Panc1 (cell line): ENCODE results near the gene ZBTB9. TPM values are rescaled to one million over a fixed set of nuclear protein-coding genes. Genes with fewer than 3 reads are reported as not detected.

Experiments
- ATAC-seq: fragments of 200-7000 bp; cut with Tn5 transposase; 2 replicates; pipeline ENCODE4 v1.9.1; 2020; ENCODE audit warnings: mild to moderate bottlenecking, moderate library complexity
- BruUV-seq: library from RNA; stranded (reverse); fragments of 400-500 nt; replicated peaks from 2 replicates; lab custom pipeline; 2021; lab: Mats Ljungman, UMichigan
- CTCF ChIA-PET: fragments of 300-600 bp; sonication (Branson Sonifier 250); formaldehyde crosslinking; loops from one replicate; lab custom pipeline; 2022; ENCODE audit warnings: antibody characterized with exemption; lab: Charles Lee
- POLR2A ChIA-PET: fragments of 300-600 bp; sonication (Branson Sonifier 250); formaldehyde crosslinking; loops from one replicate; lab custom pipeline; 2022; ENCODE audit warnings: antibody characterized with exemption; lab: Charles Lee
- DNase-seq: peaks from one replicate; pipeline ENCODE4 v3.0.0-alpha.2; 2010; ENCODE audit warnings: low read depth, low spot score
- H3K27ac ChIP-seq: 2 replicates; pipeline ENCODE4 v1.5.1; 2011; ENCODE audit warnings: mild to moderate bottlenecking, low read length, inconsistent platforms
- H3K27me3 ChIP-seq: fragments of 200-500 bp; sonication (Bioruptor generic); 2 replicates; pipeline ENCODE4 v1.6.0; 2014; ENCODE audit warnings: low read length, inconsistent platforms; ENCODE audit not compliant: control insufficient read depth, insufficient read depth
- H3K36me3 ChIP-seq: fragments of 200-500 bp; sonication (Bioruptor generic); 2 replicates; pipeline ENCODE4 v1.5.1; 2014; ENCODE audit warnings: inconsistent platforms, mild to moderate bottlenecking, low read length, moderate library complexity; ENCODE audit not compliant: control insufficient read depth, insufficient read depth
- H3K4me1 ChIP-seq: 2 replicates; pipeline ENCODE4 v1.5.1; 2011; ENCODE audit warnings: inconsistent platforms, mild to moderate bottlenecking, low read length, moderate library complexity; ENCODE audit not compliant: control insufficient read depth, insufficient read depth
- H3K4me3 ChIP-seq, 2 experiments: 2 replicates each; pipeline ENCODE4 v1.5.1; 2011 to 2012; ENCODE audit warnings: low read depth in 2 of 2, low read length in 2 of 2, mild to moderate bottlenecking in 2 of 2, inconsistent platforms in 1 of 2, moderate library complexity in 1 of 2
- H3K9me3 ChIP-seq: fragments of 200-500 bp; sonication (Bioruptor generic); 2 replicates; pipeline ENCODE4 v1.5.1; 2014; ENCODE audit warnings: low read depth, mild to moderate bottlenecking, inconsistent platforms, low read length, moderate library complexity; ENCODE audit not compliant: control insufficient read depth, insufficient read depth
- POLR2AphosphoS5 ChIP-seq: IDR thresholded peaks from 2 replicates; pipeline ENCODE4 v1.6.1; 2012; ENCODE audit warnings: mild to moderate bottlenecking, low read depth, low read length, moderate library complexity
- REST ChIP-seq, 2 experiments: IDR thresholded peaks; 2 replicates each; pipeline ENCODE4 v1.6.1; 2011 to 2012; ENCODE audit warnings: low read depth in 2 of 2, control low read depth in 1 of 2, low read length in 1 of 2, mild to moderate bottlenecking in 1 of 2, moderate library complexity in 1 of 2; ENCODE audit not compliant: insufficient read depth in 1 of 2
- SIN3A ChIP-seq: IDR thresholded peaks from 2 replicates; pipeline ENCODE4 v1.6.1; 2012; ENCODE audit warnings: low read depth, mild to moderate bottlenecking, low read length, moderate library complexity, borderline replicate concordance; ENCODE audit not compliant: insufficient read depth
- TCF7L2 ChIP-seq: IDR thresholded peaks from 2 replicates; pipeline ENCODE4 v1.6.1; 2011; ENCODE audit warnings: mild to moderate bottlenecking, low read depth, low read length, inconsistent platforms
- in situ Hi-C: cut with HindIII; loops from 2 replicates; pipeline ENCODE4 v1.10.0; 2016; ENCODE audit warnings: low sequenced_read_pairs, low pct_unique_long_range_greater_than_20kb
- intact Hi-C: fragments of 100-400 bp; cut with micrococcal nuclease; formaldehyde crosslinking; loops from one replicate; pipeline ENCODE4 v1.10.0; 2022; ENCODE audit not compliant: unreplicated experiment
- total RNA-seq: library from RNA; stranded (reverse); gene quantifications from one replicate; pipeline ENCODE4 v1.2.1, GENCODE V29; 2021; ENCODE audit not compliant: unreplicated experiment
- TF ChIP-seq, protein P1 (sequence below): fragments of 450-650 bp; IDR thresholded peaks from 2 replicates; pipeline ENCODE4 v1.5.1; 2017; ENCODE audit warnings: mild to moderate bottlenecking

ZBTB9 gene
- total RNA-seq, 1 experiment from 2014 or later = 17.6 TPM

GRCh38 chr6:33410711-33411631 is 43.4 kb upstream of the ZBTB9 start, which contains the start of gene PHF1:
PHF1 (plus strand) TSS chr6:33411014; CDS start chr6:33412264, 1,250 bp downstream.
- CTCF ChIA-PET = interaction anchor here (0.6 to 0.9 kb wide), 3 partner anchors 15 to 735 kb away, joined by 4 to 11 read pairs (median 7); no protein-coding TSS in a partner anchor
- H3K4me1 ChIP-seq = peaks cover 29% of the 10 kb centered on the region
- POLR2A ChIA-PET = interaction anchor here (0.6 to 0.7 kb wide), 3 partner anchors 15 to 437 kb away, joined by 3 to 7 read pairs (median 4); no protein-coding TSS in a partner anchor
- ATAC-seq (peak; percentile 55), DNase-seq (no peak)
- H3K36me3 ChIP-seq = peaks cover 9% of the 10 kb centered on the region
- intact Hi-C loops (no loop called here), in situ Hi-C loops (no loop called here)
- H3K27ac ChIP-seq = peak within 1 kb of the TSS; percentile 93
- H3K27me3 ChIP-seq = no peaks in the 10 kb centered on the region
- no peaks in the 10 kb centered on the region for H3K9me3 ChIP-seq
- peak within 1 kb of the TSS; percentile 67 to 83 for H3K4me3 ChIP-seq
- no TSS peak for BruUV-seq
- TF ChIP-seq REST (IDR thresholded peaks at IDR 0.05; ENCODE audit: insufficient read depth in 1 of 2, low read depth in 2 of 2, low read length in 1 of 2) = no peak
- TF ChIP-seq SIN3A = peak; percentile 58; the same call in 1 of the 2 replicates

DNA sequence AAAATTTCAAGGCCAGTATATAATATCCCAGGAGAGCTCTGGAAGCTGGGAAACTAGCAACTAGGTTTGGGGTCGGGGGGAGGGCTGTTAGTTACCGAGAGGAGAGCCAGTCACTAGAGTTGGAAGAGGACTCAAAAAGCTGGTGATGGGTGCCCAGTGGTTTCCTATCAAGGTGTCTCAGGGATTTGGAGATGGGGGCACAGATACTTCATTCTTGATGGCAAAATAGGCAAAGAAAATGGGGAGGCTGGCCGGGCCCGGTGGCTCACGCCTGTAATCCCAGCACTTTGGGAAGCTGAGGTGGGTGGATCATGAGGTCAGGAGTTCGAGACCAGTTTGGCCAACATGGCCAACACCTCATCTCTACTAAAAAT is 42.8 kb upstream of the ZBTB9 start:
- ChIA-PET POLR2A (no interaction called here), CTCF (interaction anchor here (0.6 to 0.9 kb wide), 3 partner anchors 14 to 734 kb away, joined by 4 to 7 read pairs (median 5); no protein-coding TSS in a partner anchor)
- DNase-seq (no peak), ATAC-seq (no peak)
- Histone ChIP-seq H3K27ac (peak overlapping the region; percentile 67), H3K4me1 (peaks cover 36% of the 10 kb centered on the region), H3K4me3 (peak overlapping the region; percentile 67 to 83), H3K36me3 (peaks cover 9% of the 10 kb centered on the region), H3K9me3 (no peaks in the 10 kb centered on the region), H3K27me3 (no peaks in the 10 kb centered on the region)
- TF ChIP-seq REST (IDR thresholded peaks at IDR 0.05; ENCODE audit: insufficient read depth in 1 of 2, low read depth in 2 of 2, low read length in 1 of 2) (no peak), POLR2AphosphoS5 (no peak), SIN3A (no peak), TCF7L2 (no peak)
- TF ChIP-seq, protein P1, sequence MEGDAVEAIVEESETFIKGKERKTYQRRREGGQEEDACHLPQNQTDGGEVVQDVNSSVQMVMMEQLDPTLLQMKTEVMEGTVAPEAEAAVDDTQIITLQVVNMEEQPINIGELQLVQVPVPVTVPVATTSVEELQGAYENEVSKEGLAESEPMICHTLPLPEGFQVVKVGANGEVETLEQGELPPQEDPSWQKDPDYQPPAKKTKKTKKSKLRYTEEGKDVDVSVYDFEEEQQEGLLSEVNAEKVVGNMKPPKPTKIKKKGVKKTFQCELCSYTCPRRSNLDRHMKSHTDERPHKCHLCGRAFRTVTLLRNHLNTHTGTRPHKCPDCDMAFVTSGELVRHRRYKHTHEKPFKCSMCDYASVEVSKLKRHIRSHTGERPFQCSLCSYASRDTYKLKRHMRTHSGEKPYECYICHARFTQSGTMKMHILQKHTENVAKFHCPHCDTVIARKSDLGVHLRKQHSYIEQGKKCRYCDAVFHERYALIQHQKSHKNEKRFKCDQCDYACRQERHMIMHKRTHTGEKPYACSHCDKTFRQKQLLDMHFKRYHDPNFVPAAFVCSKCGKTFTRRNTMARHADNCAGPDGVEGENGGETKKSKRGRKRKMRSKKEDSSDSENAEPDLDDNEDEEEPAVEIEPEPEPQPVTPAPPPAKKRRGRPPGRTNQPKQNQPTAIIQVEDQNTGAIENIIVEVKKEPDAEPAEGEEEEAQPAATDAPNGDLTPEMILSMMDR = no peak
- no TSS peak for BruUV-seq
- intact Hi-C loops (no loop called here), in situ Hi-C loops (no loop called here)
